ENCODE data around the gene CELF5.
A peak's percentile ranks its signal among the peaks of the same experiment; 100 is the strongest.
"Not testable (repeated sequence)": the region's sequence is repeated elsewhere in the genome, so short reads cannot be mapped to it uniquely, and the experiment has no call there.

The CELF5 gene

GRCh38 chr19:3296446-3296845, 72.0 kb downstream of the CELF5 start:
- DNase-seq: no peak

- no peak for DNase-seq
Observed at GRCh38 chr19:3298853-3299449, 74.5 kb downstream of the CELF5 start.

DNA sequence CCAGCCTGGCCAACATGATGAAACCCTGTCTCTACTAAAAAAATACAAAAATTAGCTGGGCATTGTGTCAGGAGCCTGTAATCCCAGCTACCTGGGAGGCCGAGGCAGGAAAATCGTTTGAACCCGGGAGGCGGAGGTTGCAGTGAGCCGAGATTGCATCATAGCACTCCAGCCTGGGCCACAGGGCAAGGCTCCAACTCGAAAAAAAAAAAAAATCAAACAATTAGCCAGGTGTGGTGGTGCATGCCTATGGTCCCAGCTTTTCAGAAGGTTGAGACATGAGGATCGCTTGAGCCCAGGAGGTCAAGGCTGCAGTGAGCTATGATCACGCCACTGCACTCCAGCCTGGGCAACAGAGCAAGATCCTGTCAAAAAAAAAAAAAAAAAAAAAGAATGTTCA, 76.1 kb downstream of the CELF5 start:
- not testable (repeated sequence) for DNase-seq

DNA sequence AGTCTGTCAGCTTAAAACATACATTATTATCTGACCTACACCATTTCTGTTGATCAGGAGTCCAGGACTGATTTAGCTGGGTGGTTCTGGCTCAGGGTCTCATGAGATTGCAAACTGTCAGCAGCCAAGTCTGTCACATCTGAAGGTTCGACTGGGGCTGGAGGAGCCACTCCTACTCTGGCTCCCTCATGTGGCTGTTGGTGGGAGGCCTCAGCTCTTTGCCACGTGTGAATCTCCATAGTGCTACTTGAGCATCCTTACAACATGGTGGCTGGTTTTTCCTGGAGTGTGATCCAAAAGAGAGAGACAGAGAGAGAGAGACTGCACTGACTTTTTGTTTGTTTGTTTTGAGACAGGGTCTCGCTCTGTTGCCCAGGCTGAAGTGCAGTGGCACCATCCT, 78.3 kb downstream of the CELF5 start:
- no peak for DNase-seq

DNA sequence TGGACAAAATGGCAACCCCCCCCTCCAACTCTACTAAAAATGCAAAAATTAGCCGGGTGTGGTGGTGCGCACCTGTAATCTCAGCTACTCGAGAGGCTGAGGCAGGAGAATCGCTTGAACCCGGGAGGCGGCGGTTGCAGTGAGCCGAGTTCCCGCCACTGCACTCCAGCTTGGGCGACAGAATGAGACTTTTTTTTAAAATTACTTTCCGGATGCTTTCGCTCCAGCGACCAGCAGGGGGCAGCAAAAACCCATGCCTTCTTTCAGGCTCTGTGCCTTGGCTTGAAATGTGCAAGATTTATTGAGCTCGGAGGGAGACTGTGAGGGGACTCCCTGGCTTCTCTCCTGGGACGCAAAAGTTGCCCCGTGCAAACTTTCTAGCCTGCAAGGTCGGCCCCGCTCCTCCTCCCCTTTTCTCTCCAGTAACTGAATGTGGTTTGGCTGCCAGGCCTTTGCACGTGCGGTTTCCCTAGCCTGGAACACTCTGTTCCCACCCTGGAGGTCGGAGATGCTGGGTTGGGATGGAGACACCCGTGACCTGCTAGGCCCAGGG, 80.5 kb downstream of the CELF5 start:
- peak; percentile 61 to 78 for DNase-seq

DNA sequence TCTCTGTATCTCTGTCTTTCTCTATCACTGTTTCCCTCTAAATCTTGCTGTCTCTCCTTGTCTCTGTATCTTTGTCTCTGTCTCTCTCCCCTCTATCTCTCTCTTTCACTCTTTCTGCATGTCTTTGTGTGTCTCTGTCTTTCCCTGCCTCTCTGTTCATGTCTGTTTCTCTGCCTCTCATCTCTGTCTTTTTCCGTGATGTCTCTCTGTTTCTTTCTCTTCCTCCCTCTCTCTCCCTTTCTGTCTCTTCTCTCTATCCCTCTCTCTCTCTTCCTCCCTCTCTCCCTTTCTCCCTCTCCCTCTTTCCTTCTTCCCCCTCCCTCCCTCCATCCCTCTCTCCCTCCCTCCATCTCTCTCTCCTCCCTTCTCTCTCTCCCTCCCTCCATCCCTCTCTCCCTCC, 85.3 kb downstream of the CELF5 start:
- DNase-seq: no peak

- DNase-seq: no peak
Observed at GRCh38 chr19:3310280-3310679, 85.8 kb downstream of the CELF5 start.

GRCh38 chr19:3310711-3311110, 86.2 kb downstream of the CELF5 start:
- DNase-seq: no peak

DNA sequence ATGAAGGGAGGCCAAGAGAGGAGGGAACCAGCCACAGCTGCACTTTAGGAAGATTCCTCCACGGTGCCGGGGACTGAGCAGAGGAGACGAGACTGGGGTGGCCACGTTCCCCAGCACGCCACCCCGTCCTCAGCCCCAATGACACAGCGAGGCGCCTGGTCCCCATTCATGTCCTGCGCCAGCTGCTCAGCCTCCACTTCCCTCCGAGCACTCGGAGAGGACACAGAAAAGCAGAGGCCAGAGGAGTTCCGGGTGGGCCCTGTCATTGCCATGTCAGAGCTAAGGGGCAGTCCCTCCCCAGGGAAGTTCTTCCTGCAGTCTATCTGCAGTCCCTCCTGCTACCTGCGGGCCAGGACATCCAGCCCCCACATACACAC, 88.7 kb downstream of the CELF5 start:
- DNase-seq: no peak

GRCh38 chr19:3314962-3315675, 90.7 kb downstream of the CELF5 start:
- no peak for DNase-seq

DNA sequence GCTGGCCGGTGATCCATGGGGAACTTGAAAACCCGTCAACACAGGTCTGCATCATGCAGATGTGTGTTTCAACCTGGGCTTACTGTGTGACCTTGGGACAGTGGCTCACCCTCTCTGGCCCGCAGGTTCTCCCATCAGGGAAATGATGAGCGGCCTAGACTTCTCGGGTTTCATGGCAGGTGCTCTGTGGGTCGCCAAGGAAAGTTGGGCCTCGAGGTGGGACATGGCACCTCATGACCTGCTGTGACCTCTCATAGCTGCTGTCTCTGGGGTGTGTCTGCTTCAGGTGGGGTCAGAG, 91.2 kb downstream of the CELF5 start:
- DNase-seq: no peak

DNA sequence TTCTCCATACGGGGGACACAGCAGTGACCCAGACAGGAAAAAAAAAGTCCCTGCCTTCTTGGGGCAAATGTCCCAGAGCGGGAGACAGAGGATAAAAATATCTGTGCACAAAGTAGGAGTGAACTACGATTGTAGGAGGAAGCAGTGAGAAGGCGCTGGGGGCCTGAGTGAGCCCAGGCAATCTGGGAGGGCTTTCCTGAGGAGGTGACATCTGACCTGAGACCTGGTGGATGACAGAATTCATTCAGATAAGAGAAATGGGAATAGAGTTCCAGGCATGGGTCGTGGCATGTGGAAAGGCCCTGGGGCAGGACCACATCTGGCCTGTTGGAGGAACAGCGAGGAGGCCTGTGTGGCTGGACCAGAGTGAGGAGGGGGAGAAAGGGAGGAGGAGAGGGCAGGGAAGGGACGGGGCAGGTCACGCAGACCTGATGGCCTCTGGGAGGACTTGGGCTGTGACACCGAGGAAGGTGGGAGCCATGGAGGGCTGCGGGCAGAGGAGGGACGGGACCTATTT, 91.7 kb downstream of the CELF5 start:
- no peak for DNase-seq

GRCh38 chr19:3316659-3317207, 92.3 kb downstream of the CELF5 start:
- DNase-seq: no peak

GRCh38 chr19:3319643-3320353, 95.3 kb downstream of the CELF5 start:
- DNase-seq: no peak

GRCh38 chr19:3320354-3320670, 95.9 kb downstream of the CELF5 start:
- no peak for DNase-seq

DNA sequence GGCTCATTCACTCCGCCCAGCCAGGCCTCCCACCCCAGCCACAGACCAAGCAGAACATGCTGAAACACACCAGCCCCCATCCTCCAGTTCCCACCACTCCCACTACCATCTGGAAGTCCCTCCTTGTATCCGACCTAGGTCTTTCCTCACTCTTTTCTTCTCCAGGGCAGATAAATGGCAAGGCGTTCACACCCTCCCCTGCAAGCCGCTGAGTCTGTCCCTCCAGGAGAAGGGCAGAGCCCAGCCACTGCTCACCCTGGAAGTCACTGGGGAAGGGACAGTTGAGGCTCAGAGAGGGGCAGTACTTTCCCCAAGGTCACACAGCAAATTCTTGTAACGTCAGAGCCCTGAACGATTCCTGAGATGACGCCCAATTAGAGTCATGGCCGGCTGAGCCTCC, 96.4 kb downstream of the CELF5 start:
- DNase-seq: no peak

DNA sequence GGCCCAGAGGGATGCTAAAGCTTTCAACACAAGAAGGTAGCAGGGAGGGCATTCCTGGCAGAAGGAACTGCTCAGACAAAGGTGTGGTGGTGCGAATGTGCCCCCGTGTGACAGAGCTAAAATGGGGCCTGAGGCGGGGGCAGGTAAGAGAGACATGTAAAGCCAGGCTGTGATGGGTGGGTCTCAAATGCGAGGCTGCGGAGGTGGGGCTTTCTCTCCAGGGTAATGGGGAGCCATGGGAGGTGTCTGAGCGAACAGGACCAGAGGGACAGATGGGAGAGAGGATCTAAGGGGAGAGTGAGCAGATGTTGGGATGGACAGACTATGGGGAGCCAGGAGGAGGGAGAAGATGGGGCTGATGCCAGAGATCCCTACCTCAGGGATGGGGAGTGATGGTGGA, 97.2 kb downstream of the CELF5 start:
- DNase-seq: no peak

DNA sequence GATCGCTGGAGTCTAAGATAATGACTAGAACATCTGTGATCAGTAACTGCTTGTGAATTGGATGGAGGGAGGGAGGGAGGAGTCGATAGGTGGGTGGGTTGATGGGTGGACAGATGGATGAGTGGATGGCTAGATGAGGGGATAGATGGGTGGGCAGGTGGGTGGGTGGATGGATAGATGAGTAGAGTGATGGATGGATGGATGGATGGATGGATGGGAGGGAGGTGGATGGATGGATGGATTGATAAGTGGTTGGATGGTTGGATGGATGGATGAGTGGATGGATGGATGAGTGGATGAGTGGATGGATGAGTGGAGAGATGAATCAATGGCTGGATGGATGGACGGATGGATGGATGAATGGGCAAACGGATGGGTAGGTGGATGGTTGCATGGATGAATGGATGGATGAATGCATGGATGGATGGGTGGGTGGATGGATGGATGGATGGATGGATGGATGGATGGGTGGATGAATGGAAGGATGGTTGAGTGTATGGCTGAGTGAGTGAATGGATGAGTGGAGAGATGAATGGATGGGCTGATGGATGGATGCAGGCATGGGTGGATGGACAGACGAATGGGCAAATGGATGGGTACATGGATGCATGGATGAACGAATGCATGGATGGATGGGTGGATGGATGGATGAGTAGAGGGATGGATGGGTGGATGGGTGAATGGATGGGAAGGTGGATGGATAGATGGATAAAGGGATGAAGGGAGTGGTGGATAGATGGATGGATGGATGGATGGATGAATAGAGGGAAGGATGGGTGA, 97.9 kb downstream of the CELF5 start:
- no peak for DNase-seq

- no peak for DNase-seq
Observed at GRCh38 chr19:3323026-3323425, 98.6 kb downstream of the CELF5 start.

- DNase-seq: no peak
Observed at GRCh38 chr19:3323658-3324057, 99.2 kb downstream of the CELF5 start.

DNA sequence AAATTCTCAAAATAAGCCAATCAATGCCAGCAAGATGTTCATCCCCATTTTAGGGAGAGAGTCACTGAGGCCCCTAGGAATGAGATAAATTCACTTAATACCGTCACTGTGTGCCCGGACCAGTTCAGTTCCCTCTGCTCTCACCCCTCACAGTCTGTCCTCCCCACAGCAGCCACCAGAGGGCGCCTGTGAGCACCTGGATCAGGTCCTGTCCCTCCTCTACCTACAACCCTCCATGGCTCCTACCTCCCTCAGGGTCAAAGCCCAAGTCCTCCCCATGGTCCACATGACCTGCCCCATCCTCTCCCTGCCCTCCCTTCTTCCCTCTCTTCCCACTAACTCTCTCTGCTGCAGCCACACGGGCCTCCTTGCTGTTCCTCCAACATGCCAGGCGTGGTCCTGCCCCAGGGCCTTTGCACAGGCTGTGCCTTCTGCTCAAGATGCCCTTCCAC, 100.0 kb downstream of the CELF5 start:
- peak; percentile 62 to 74 for DNase-seq

DNA sequence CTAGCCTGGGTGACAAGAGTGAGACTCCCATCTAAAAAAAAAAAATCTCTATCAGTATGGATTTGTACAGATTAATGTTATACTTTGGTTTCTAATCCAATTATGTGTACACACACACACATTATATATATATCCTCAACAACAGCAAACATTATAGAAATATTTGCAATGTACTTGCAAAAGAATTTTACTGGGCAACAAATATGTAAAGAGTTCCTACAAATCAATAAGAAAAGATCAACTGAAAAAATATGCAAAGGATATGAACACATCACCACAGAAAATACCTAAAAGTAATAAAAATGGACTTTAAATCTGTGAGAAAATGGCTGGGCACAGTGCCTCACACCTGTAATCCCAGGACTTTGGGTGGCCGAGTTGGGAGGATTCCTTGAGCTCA, 101.0 kb downstream of the CELF5 start:
- DNase-seq: no peak

GRCh38 chr19:3328743-3329142, 104.3 kb downstream of the CELF5 start:
- DNase-seq: no peak
